PC-3 (cell line): Measurements from ENCODE around the gene YIF1A. TPM values are rescaled to one million over a fixed set of nuclear protein-coding genes. Genes with fewer than 3 reads are reported as not detected.

ENCODE experiments used
- ATAC-seq: fragments of 200-7000 bp; cut with Tn5 transposase; 2 replicates; pipeline ENCODE4 v1.9.1; 2020; ENCODE audit warnings: mild to moderate bottlenecking, moderate library complexity
- BruUV-seq: library from RNA; stranded (reverse); fragments of 400-500 nt; replicated peaks from 2 replicates; lab custom pipeline; 2021; lab: Mats Ljungman, UMichigan
- CTCF ChIA-PET: fragments of 300-600 bp; sonication (Branson Sonifier 250); formaldehyde crosslinking; loops from one replicate; lab custom pipeline; 2022; ENCODE audit warnings: antibody characterized with exemption; lab: Charles Lee
- POLR2A ChIA-PET: fragments of 300-600 bp; sonication (Branson Sonifier 250); formaldehyde crosslinking; loops from one replicate; lab custom pipeline; 2022; ENCODE audit warnings: antibody characterized with exemption; ENCODE audit not compliant: unreplicated experiment; lab: Charles Lee
- DNase-seq: peaks from one replicate; pipeline ENCODE4 v3.0.0-alpha.2; 2015
- H2AFZ ChIP-seq: fragments of 300-600 bp; sonication (generic); 2 replicates; pipeline ENCODE4 v1.6.0; 2016; ENCODE audit warnings: antibody characterized with exemption, low read length
- H3F3A ChIP-seq: fragments of 300-600 bp; sonication (generic); one replicate; pipeline ENCODE4 v1.6.0; 2017; ENCODE audit warnings: antibody characterized with exemption, low read length, control low read depth, mild to moderate bottlenecking; ENCODE audit not compliant: unreplicated experiment
- H3K27ac ChIP-seq: fragments of 300-600 bp; sonication (generic); 2 replicates; pipeline ENCODE4 v1.5.1; 2016; ENCODE audit warnings: mild to moderate bottlenecking, low read length
- H3K27me3 ChIP-seq: fragments of 300-600 bp; sonication (generic); 2 replicates; pipeline ENCODE4 v1.6.1; 2016; ENCODE audit warnings: low read length, mixed read lengths
- H3K36me3 ChIP-seq: fragments of 300-600 bp; sonication (generic); 2 replicates; pipeline ENCODE4 v1.6.1; 2016; ENCODE audit warnings: low read depth, mixed run types, low read length, mixed read lengths
- H3K4me1 ChIP-seq: fragments of 300-600 bp; sonication (generic); 2 replicates; pipeline ENCODE4 v1.5.1; 2016; ENCODE audit warnings: low read length; ENCODE audit not compliant: insufficient read depth
- H3K4me2 ChIP-seq: fragments of 300-600 bp; sonication (generic); 2 replicates; pipeline ENCODE4 v1.6.0; 2016; ENCODE audit warnings: low read length
- H3K4me3 ChIP-seq: fragments of 300-600 bp; sonication (generic); 2 replicates; pipeline ENCODE4 v1.5.1; 2016; ENCODE audit warnings: mild to moderate bottlenecking, low read length, mixed read lengths
- H3K79me2 ChIP-seq: fragments of 300-600 bp; sonication (generic); 2 replicates; pipeline ENCODE4 v1.6.1; 2017; ENCODE audit warnings: low read length, mixed read lengths
- H3K9ac ChIP-seq: fragments of 300-600 bp; sonication (generic); 2 replicates; pipeline ENCODE4 v1.6.0; 2016; ENCODE audit warnings: mild to moderate bottlenecking, low read length
- H3K9me2 ChIP-seq: fragments of 300-600 bp; sonication (generic); replicated peaks from 2 replicates; pipeline ENCODE4 v1.6.1; 2016; ENCODE audit warnings: mixed run types, low read length, mixed read lengths
- H3K9me3 ChIP-seq: fragments of 300-600 bp; sonication (generic); 2 replicates; pipeline ENCODE4 v1.6.1; 2016; ENCODE audit warnings: low read length, mixed read lengths
- H4K20me1 ChIP-seq: fragments of 300-600 bp; sonication (generic); 2 replicates; pipeline ENCODE4 v1.6.1; 2016; ENCODE audit warnings: low read length, mixed read lengths
- EZH2 ChIP-seq: fragments of 300-600 bp; sonication (generic); IDR thresholded peaks from one replicate; pipeline ENCODE4 v1.6.1; 2017; ENCODE audit warnings: antibody characterized with exemption, mild to moderate bottlenecking, low read length; ENCODE audit not compliant: unreplicated experiment
- EZH2phosphoT487 ChIP-seq: fragments of 300-600 bp; sonication (generic); IDR thresholded peaks from 2 replicates; pipeline ENCODE4 v1.6.1; 2018; ENCODE audit warnings: mild to moderate bottlenecking, antibody characterized with exemption, low read length, borderline replicate concordance
- intact Hi-C: fragments of 100-400 bp; cut with micrococcal nuclease; formaldehyde crosslinking; loops from 2 replicates; pipeline ENCODE4 v1.9.0; 2023
- total RNA-seq: library from RNA; depleted of rRNA; stranded (reverse); fragments of >200 nt; gene quantifications from 2 replicates; pipeline ENCODE4 v1.2.3, GENCODE V29; 2014
- TF ChIP-seq, protein P1 (sequence below): fragments of 300-600 bp; sonication (generic); conservative IDR thresholded peaks from 2 replicates; pipeline ENCODE4 v1.5.1; 2017; ENCODE audit warnings: antibody characterized with exemption, low read depth, mild to moderate bottlenecking, low read length

YIF1A gene
- total RNA-seq, 1 experiment from 2014 or later = 236 TPM

DNA sequence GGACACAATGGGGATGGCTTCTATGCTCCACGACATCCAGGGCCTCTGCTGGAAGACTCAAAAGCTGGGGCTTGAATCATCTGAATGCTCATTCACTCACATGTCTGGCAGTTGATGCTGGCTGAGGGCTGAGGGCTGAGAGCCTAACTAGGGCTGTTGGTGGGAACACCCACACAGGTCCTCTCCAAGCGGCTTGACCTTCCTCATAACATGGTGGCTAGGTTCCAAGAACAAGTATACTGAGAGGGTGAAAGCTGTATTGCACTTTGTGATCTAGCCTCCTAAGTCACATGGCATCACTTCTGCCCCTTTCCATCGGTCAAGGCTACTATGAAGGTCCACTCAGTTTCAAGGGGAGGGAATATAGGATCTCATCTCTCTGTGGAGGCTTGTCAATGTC is 10.2 kb upstream of the YIF1A start:
- Histone ChIP-seq H3K4me3 (no peak overlapping the region), H3K4me2 (no peak overlapping the region), H4K20me1 (no peaks in the 10 kb centered on the region), H3K36me3 (no peaks in the 10 kb centered on the region), H3K27me3 (no peaks in the 10 kb centered on the region), H3K27ac (no peak overlapping the region), H3K9me3 (no peaks in the 10 kb centered on the region), H3K9ac (no peak overlapping the region), H2AFZ (no peak overlapping the region), H3K9me2 (no peaks in the 10 kb centered on the region), H3F3A (no peaks in the 10 kb centered on the region), H3K79me2 (no peaks in the 10 kb centered on the region), H3K4me1 (no peaks in the 10 kb centered on the region)
- TF ChIP-seq EZH2 (no peak), EZH2phosphoT487 (no peak)
- TF ChIP-seq, protein P1, sequence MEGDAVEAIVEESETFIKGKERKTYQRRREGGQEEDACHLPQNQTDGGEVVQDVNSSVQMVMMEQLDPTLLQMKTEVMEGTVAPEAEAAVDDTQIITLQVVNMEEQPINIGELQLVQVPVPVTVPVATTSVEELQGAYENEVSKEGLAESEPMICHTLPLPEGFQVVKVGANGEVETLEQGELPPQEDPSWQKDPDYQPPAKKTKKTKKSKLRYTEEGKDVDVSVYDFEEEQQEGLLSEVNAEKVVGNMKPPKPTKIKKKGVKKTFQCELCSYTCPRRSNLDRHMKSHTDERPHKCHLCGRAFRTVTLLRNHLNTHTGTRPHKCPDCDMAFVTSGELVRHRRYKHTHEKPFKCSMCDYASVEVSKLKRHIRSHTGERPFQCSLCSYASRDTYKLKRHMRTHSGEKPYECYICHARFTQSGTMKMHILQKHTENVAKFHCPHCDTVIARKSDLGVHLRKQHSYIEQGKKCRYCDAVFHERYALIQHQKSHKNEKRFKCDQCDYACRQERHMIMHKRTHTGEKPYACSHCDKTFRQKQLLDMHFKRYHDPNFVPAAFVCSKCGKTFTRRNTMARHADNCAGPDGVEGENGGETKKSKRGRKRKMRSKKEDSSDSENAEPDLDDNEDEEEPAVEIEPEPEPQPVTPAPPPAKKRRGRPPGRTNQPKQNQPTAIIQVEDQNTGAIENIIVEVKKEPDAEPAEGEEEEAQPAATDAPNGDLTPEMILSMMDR = no peak
- DNase-seq = no peak
- intact Hi-C loops = no loop called here
- no peak for ATAC-seq
- ChIA-PET POLR2A (no interaction called here), CTCF (no interaction called here)
- no TSS peak for BruUV-seq

DNA sequence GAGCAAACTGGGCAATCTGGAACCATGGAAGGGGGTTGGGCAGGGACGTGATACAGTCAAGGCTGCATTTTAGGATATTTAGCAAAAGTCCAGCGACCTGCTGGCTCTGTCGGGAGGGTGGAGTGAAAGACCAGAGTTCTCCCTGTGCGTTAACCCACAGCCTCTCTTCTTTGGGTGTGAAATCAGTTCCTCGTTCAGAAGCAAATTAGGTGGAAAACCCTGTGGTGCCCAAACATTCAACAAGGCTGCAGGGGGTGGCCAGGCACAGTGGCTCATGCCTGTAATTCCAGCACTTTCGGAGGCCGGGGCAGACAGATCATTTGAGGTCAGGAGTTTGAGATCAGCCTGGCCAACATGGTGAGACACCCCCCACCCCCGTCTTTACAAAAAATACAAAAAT is 8.7 kb upstream of the YIF1A start:
- POLR2A ChIA-PET = no interaction called here
- no peak for ATAC-seq
- Histone ChIP-seq H3K4me2 (no peak overlapping the region), H2AFZ (no peak overlapping the region), H3K27me3 (peaks cover 4% of the 10 kb centered on the region; the same call in 1 of the 2 replicates), H3K9ac (no peak overlapping the region), H3K4me3 (no peak overlapping the region), H3K9me3 (no peaks in the 10 kb centered on the region), H3K79me2 (no peaks in the 10 kb centered on the region), H3K27ac (no peak overlapping the region), H3K36me3 (no peaks in the 10 kb centered on the region), H3K4me1 (no peaks in the 10 kb centered on the region), H3F3A (no peaks in the 10 kb centered on the region), H4K20me1 (no peaks in the 10 kb centered on the region), H3K9me2 (no peaks in the 10 kb centered on the region)
- TF ChIP-seq, protein P1 = no peak
- TF ChIP-seq EZH2 (no peak), EZH2phosphoT487 (no peak)
- intact Hi-C loops = no loop called here
- BruUV-seq = no TSS peak
- DNase-seq = no peak
- CTCF ChIA-PET = no interaction called here

DNA sequence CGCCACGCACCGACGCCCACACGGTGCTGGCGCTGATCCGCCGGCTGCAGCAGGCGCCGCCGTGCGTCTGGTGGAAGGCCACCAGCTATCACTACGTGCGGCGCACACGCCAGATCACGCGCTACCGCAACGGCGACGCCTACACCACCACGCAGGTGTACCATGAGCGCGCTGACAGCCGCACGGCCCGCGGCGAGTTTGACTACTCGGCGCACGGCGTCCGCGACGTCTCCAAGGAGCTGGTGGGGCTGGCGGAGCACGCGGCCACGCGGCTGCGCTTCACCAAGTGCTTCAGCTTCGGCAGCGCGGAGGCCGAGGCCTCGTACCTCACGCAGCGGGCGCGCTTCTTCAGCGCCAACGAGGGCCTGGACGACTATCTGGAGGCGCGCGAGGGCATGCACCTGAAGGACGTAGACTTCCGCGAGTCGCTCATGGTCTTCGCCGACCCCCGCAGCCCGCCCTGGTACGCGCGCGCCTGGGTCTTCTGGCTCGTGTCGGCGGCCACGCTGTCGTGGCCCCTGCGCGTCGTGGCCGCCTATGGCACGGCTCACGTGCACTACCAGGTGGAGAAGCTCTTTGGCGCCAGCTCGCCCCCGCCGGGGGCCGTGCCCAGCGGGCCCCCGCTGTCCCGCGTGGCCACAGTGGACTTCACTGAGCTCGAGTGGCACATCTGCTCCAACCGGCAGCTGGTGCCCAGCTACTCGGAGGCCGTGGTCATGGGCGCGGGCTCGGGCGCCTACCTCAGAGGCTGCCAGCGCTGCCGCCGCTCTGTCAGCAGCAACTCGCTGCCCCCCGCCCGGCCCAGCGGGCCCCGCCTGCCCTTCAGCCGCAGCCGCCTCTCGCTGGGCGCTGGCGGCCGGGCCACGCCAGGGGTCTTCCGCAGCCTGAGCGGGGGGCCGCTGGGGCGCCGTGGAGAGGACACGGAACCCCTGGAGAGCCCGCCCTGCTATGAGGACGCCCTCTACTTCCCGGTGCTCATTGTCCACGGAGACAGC is 6.0 kb upstream of the YIF1A start:
- no peaks in the 10 kb centered on the region for H3F3A ChIP-seq
- H3K36me3 ChIP-seq = no peaks in the 10 kb centered on the region
- no peak overlapping the region for H3K4me3 ChIP-seq
- no peak overlapping the region for H3K27ac ChIP-seq
- intact Hi-C loops = no loop called here
- H3K27me3 ChIP-seq = peaks cover 12% of the 10 kb centered on the region
- BruUV-seq = no TSS peak
- no peaks in the 10 kb centered on the region for H4K20me1 ChIP-seq
- no peak overlapping the region for H2AFZ ChIP-seq
- peaks cover 5% of the 10 kb centered on the region for H3K4me1 ChIP-seq
- no peak overlapping the region for H3K9ac ChIP-seq
- no peaks in the 10 kb centered on the region for H3K9me2 ChIP-seq
- TF ChIP-seq EZH2phosphoT487 (no peak), EZH2 (no peak)
- TF ChIP-seq, protein P1 = no peak
- ATAC-seq (no peak), DNase-seq (no peak)
- H3K79me2 ChIP-seq = no peaks in the 10 kb centered on the region
- CTCF ChIA-PET = no interaction called here
- no peaks in the 10 kb centered on the region for H3K9me3 ChIP-seq
- no peak overlapping the region for H3K4me2 ChIP-seq
- POLR2A ChIA-PET = no interaction called here
